ENCODE data around the gene MRPL16.

The MRPL16 gene

DNA sequence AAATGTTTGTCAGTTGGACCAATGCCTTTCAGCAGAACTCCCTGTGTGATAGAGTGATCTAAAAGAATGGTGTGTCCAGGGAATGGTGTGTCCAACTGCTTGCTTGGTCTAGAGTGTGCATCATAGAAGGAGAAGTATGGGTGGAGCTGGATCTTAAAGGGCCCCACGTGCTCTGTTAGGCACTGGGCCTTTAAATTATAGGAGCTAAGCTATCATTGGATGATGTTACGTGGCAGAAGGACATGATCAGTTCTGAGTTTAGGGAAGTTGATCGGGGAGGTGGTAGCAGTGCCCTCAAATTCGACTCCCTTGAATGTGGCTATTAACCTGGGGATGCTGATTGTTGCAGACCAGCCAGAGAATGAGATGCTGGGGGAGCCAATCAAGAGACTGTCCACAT lies 39.0 kb downstream of the MRPL16 start:
- no peak for DNase-seq (ENCODE audit: low read depth in 3 of 3)

DNA sequence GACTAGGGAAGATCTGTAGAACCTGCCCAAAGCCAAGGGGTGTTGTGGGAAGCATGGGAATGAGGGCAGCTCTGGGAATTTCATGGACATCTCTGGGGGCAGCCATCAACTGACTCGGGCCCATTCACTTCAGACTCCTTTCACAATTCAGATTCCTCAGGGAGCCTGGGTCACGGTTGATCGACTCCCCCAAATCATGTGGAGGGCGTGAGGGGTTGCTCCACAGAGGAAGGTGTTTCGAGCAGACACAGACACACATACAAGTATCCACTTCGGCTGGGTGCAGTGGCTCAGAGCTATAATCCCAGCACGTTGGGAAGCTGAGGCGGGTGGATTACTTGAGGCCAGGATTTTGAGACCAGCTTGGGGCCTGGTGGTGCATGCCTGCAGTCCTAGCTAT lies 39.7 kb downstream of the MRPL16 start:
- no peak for DNase-seq (ENCODE audit: low read depth in 3 of 3)

DNA sequence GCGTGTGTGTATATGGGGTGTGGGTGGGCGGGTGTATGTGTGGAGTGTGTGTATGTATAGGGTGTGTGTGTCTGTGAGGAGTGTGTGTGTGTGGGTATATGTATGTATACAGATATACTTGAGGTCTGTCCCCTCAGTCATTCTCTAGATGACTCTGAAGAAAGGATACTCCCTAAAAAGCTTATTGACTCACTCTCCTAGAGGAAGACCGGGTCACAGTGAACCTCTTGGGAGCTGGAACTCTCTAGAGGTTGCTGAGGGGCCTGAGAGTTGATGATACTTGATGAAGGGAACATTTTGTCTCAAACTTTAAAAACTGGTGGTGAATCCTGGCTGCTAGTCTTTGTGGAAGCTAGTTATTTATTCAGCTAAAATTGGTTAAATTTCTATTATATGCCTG lies 40.3 kb downstream of the MRPL16 start:
- no peak for DNase-seq (ENCODE audit: low read depth in 3 of 3)

- no peak for DNase-seq (ENCODE audit: low read depth in 3 of 3)
These were observed 40.8 kb downstream of the MRPL16 start for GRCh38 chr11:59769828-59770227.

- DNase-seq (ENCODE audit: low read depth in 3 of 3), result no peak
These were observed 41.5 kb downstream of the MRPL16 start for GRCh38 chr11:59769111-59769510.

- no peak for DNase-seq (ENCODE audit: low read depth in 3 of 3)
These were observed 43.4 kb downstream of the MRPL16 start for GRCh38 chr11:59767225-59767611.

GRCh38 chr11:59766542-59767224 lies 43.9 kb downstream of the MRPL16 start:
- DNase-seq (ENCODE audit: low read depth in 3 of 3), result no peak

- no peak for DNase-seq (ENCODE audit: low read depth in 3 of 3)
These were observed 45.4 kb downstream of the MRPL16 start for GRCh38 chr11:59765068-59765735.

- DNase-seq (ENCODE audit: low read depth in 3 of 3), result no peak
These were observed 48.6 kb downstream of the MRPL16 start for GRCh38 chr11:59761993-59762392.

- DNase-seq (ENCODE audit: low read depth in 3 of 3), result no peak
These were observed 49.8 kb downstream of the MRPL16 start for GRCh38 chr11:59760771-59761170.

GRCh38 chr11:59759900-59760299 lies 50.7 kb downstream of the MRPL16 start:
- no peak for DNase-seq (ENCODE audit: low read depth in 3 of 3)

GRCh38 chr11:59758401-59759037 lies 52.1 kb downstream of the MRPL16 start:
- DNase-seq (ENCODE audit: low read depth in 3 of 3), result no peak

DNA sequence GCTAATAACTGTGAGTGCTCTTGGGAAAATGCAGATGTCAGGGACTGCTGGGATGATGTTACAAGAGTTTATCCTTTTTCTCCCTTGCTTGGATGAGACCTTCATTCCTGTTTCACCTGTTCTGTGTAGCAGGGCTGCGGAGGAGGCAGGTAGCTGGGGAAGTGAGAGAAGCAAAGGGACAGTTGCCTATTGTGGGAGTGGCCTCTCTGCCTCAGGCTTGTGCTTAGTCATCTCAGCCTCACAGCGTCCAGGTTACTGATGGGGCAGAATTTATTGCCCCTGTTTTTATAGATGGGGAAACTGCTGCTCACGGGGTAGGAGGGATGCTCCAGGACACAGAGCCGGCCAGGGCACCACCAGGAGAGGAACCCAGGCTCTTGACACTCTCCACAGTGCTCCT lies 53.7 kb downstream of the MRPL16 start:
- no peak for DNase-seq (ENCODE audit: low read depth in 3 of 3)

DNA sequence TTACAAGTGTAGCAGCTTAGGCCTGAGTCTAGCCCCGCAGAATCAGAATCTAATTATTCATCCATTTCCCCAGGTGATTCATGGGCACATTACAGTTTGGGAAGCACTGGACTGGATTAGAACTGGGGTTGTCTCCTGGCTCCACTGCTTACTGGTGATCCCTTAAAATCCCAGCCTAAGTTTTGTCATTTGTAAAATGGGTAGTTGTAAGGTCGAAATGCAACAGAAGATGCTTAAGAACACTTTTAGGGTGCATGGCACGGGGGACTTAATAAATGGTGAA lies 54.1 kb downstream of the MRPL16 start:
- no peak for DNase-seq (ENCODE audit: low read depth in 3 of 3)

Measured in stimulated activated CD4-positive, alpha-beta T cell treated with anti-CD3 and anti-CD28 coated beads, TNF-alpha, amount 100 ng/mL, for 24 hours (primary cell).